Panc1 (cell line): ENCODE measurements around the gene KIF12. TPM values are rescaled to one million over a fixed set of nuclear protein-coding genes. Genes with fewer than 3 reads are reported as not detected.
"Not testable (repeated sequence)": the region's sequence is repeated elsewhere in the genome, so short reads cannot be mapped to it uniquely, and the experiment has no call there.

Experiments used
- ATAC-seq: fragments of 200-7000 bp; cut with Tn5 transposase; 2 replicates; pipeline ENCODE4 v1.9.1; 2020; ENCODE audit warnings: mild to moderate bottlenecking, moderate library complexity
- BruUV-seq: library from RNA; stranded (reverse); fragments of 400-500 nt; replicated peaks from 2 replicates; lab custom pipeline; 2021; lab: Mats Ljungman, UMichigan
- CTCF ChIA-PET: fragments of 300-600 bp; sonication (Branson Sonifier 250); formaldehyde crosslinking; loops from one replicate; lab custom pipeline; 2022; ENCODE audit warnings: antibody characterized with exemption; lab: Charles Lee
- POLR2A ChIA-PET: fragments of 300-600 bp; sonication (Branson Sonifier 250); formaldehyde crosslinking; loops from one replicate; lab custom pipeline; 2022; ENCODE audit warnings: antibody characterized with exemption; lab: Charles Lee
- DNase-seq: peaks from one replicate; pipeline ENCODE4 v3.0.0-alpha.2; 2010; ENCODE audit warnings: low read depth, low spot score
- H3K27ac ChIP-seq: 2 replicates; pipeline ENCODE4 v1.5.1; 2011; ENCODE audit warnings: mild to moderate bottlenecking, low read length, inconsistent platforms
- H3K27me3 ChIP-seq: fragments of 200-500 bp; sonication (Bioruptor generic); 2 replicates; pipeline ENCODE4 v1.6.0; 2014; ENCODE audit warnings: low read length, inconsistent platforms; ENCODE audit not compliant: control insufficient read depth, insufficient read depth
- H3K36me3 ChIP-seq: fragments of 200-500 bp; sonication (Bioruptor generic); 2 replicates; pipeline ENCODE4 v1.5.1; 2014; ENCODE audit warnings: inconsistent platforms, mild to moderate bottlenecking, low read length, moderate library complexity; ENCODE audit not compliant: control insufficient read depth, insufficient read depth
- H3K4me1 ChIP-seq: 2 replicates; pipeline ENCODE4 v1.5.1; 2011; ENCODE audit warnings: inconsistent platforms, mild to moderate bottlenecking, low read length, moderate library complexity; ENCODE audit not compliant: control insufficient read depth, insufficient read depth
- H3K4me3 ChIP-seq, 2 experiments: 2 replicates each; pipeline ENCODE4 v1.5.1; 2011 to 2012; ENCODE audit warnings: low read depth in 2 of 2, low read length in 2 of 2, mild to moderate bottlenecking in 2 of 2, inconsistent platforms in 1 of 2, moderate library complexity in 1 of 2
- H3K9me3 ChIP-seq: fragments of 200-500 bp; sonication (Bioruptor generic); 2 replicates; pipeline ENCODE4 v1.5.1; 2014; ENCODE audit warnings: low read depth, mild to moderate bottlenecking, inconsistent platforms, low read length, moderate library complexity; ENCODE audit not compliant: control insufficient read depth, insufficient read depth
- CTCF ChIP-seq: fragments of 450-650 bp; IDR thresholded peaks from 2 replicates; pipeline ENCODE4 v1.5.1; 2017; ENCODE audit warnings: mild to moderate bottlenecking
- POLR2AphosphoS5 ChIP-seq: IDR thresholded peaks from 2 replicates; pipeline ENCODE4 v1.6.1; 2012; ENCODE audit warnings: mild to moderate bottlenecking, low read depth, low read length, moderate library complexity
- REST ChIP-seq, 2 experiments: IDR thresholded peaks; 2 replicates each; pipeline ENCODE4 v1.6.1; 2011 to 2012; ENCODE audit warnings: low read depth in 2 of 2, control low read depth in 1 of 2, low read length in 1 of 2, mild to moderate bottlenecking in 1 of 2, moderate library complexity in 1 of 2; ENCODE audit not compliant: insufficient read depth in 1 of 2
- SIN3A ChIP-seq: IDR thresholded peaks from 2 replicates; pipeline ENCODE4 v1.6.1; 2012; ENCODE audit warnings: low read depth, mild to moderate bottlenecking, low read length, moderate library complexity, borderline replicate concordance; ENCODE audit not compliant: insufficient read depth
- TCF7L2 ChIP-seq: IDR thresholded peaks from 2 replicates; pipeline ENCODE4 v1.6.1; 2011; ENCODE audit warnings: mild to moderate bottlenecking, low read depth, low read length, inconsistent platforms
- in situ Hi-C: cut with HindIII; loops from 2 replicates; pipeline ENCODE4 v1.10.0; 2016; ENCODE audit warnings: low sequenced_read_pairs, low pct_unique_long_range_greater_than_20kb
- intact Hi-C: fragments of 100-400 bp; cut with micrococcal nuclease; formaldehyde crosslinking; loops from one replicate; pipeline ENCODE4 v1.10.0; 2022; ENCODE audit not compliant: unreplicated experiment
- total RNA-seq: library from RNA; stranded (reverse); gene quantifications from one replicate; pipeline ENCODE4 v1.2.1, GENCODE V29; 2021; ENCODE audit not compliant: unreplicated experiment

Gene KIF12
- total RNA-seq, 1 experiment from 2014 or later: 0.87 TPM

- no peak overlapping the region for H3K4me3 ChIP-seq
- BruUV-seq: no TSS peak
- in situ Hi-C loops (no loop called here), intact Hi-C loops (no loop called here)
- ChIA-PET CTCF (no interaction called here), POLR2A (no interaction called here)
- no peak overlapping the region for H3K27ac ChIP-seq
- H3K9me3 ChIP-seq: no peaks in the 10 kb centered on the region
- H3K27me3 ChIP-seq: no peaks in the 10 kb centered on the region
- no peaks in the 10 kb centered on the region for H3K4me1 ChIP-seq
- no peak for TF ChIP-seq POLR2AphosphoS5
- TF ChIP-seq CTCF: no peak
- no peak for TF ChIP-seq REST (IDR thresholded peaks at IDR 0.05; ENCODE audit: insufficient read depth in 1 of 2, low read depth in 2 of 2, low read length in 1 of 2)
- no peak for TF ChIP-seq SIN3A
- TF ChIP-seq TCF7L2: no peak
- H3K36me3 ChIP-seq: no peaks in the 10 kb centered on the region
- DNase-seq: no peak
- no peak for ATAC-seq
Observed at GRCh38 chr9:114046237-114046755, 52.8 kb downstream of the KIF12 start.

GRCh38 chr9:114043660-114044059, 55.4 kb downstream of the KIF12 start:
- H3K4me1 ChIP-seq, BruUV-seq, CTCF ChIA-PET, POLR2A ChIA-PET, H3K36me3 ChIP-seq, intact Hi-C loops, H3K27me3 ChIP-seq, in situ Hi-C loops, H3K4me3 ChIP-seq, H3K9me3 ChIP-seq, H3K27ac ChIP-seq, DNase-seq, ATAC-seq: not testable (repeated sequence)

Other genes starting within 250 kb of the KIF12 start
- 1.8 TPM for gene ZNF618, start 223.0 kb downstream of the KIF12 start, total RNA-seq
- 1.7 TPM for gene AMBP, start 21.0 kb downstream of the KIF12 start, total RNA-seq
- gene COL27A1, start 56.2 kb upstream of the KIF12 start, total RNA-seq: 5.1 TPM
- gene ORM1, start 223.8 kb upstream of the KIF12 start, total RNA-seq: 3.5 TPM
- gene ORM2, start 230.6 kb upstream of the KIF12 start, total RNA-seq: 0.77 TPM